ENCODE results near the gene CYP26C1. TPM values are rescaled to one million over a fixed set of nuclear protein-coding genes. Genes with fewer than 3 reads are reported as not detected.

The CYP26C1 gene
- total RNA-seq, 1 donor from 2014 or later: 0.27 TPM

DNA sequence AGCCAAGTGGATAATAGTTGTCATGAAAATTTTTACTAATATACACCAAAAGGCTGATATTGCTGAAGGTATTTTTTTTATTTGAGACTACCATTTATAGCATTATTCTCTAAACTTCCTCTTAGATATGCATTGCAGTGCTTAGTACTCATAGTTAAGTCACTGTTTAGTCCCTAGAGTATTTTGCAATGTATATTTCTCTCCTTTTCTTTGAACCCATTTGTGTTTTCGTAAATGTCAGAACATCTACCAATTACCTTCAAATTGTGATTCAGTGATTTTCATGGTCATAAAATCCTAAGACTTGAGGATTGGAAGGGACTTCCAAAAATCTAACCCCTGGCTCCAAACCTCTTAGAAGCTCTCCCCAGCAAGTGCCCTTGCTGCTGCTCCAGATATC, 21.5 kb upstream of the CYP26C1 start:
- no peaks in the 10 kb centered on the region for H3K9me3 ChIP-seq

DNA sequence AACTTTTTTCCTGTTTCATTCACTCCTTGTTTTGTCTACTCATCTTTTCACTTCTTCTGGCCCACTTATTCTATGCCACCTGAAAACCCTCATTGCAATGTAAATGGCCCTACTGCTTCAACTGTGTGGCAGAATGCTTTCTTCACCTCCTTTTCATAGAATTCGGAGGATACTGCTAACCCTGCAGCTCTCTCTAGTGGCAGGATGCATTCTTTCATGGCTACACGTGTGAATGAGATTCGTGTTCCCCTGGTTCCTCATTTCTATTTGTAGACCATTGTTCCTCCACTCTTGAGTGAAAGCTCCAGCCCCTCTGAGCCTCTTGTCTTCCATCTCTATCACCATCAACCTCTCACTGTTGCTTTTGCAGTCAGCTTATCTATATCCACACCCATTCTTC, 20.9 kb upstream of the CYP26C1 start:
- no peaks in the 10 kb centered on the region for H3K9me3 ChIP-seq
- no peak overlapping the region for H3K4me3 ChIP-seq
- ATAC-seq (no peak), DNase-seq (no peak)
- intact Hi-C loops (cut with DNase I): no loop called here
- no peaks in the 10 kb centered on the region for H3K27me3 ChIP-seq (ENCODE audit: low read depth)
- peak; percentile 14 for TF ChIP-seq CTCF (IDR thresholded peaks at IDR 0.05)
- H3K27ac ChIP-seq: no peak overlapping the region
- no peaks in the 10 kb centered on the region for H3K4me1 ChIP-seq
- H3K36me3 ChIP-seq: no peaks in the 10 kb centered on the region

More for the DNA sequence above, 21.5 kb upstream of the CYP26C1 start:
- Histone ChIP-seq H3K27ac (no peak overlapping the region), H3K4me1 (no peaks in the 10 kb centered on the region), H3K27me3 (ENCODE audit: low read depth) (no peaks in the 10 kb centered on the region), H3K4me3 (no peak overlapping the region), H3K36me3 (no peaks in the 10 kb centered on the region)
- intact Hi-C loops (cut with DNase I): no loop called here
- ATAC-seq: no peak
- no peak for TF ChIP-seq CTCF (IDR thresholded peaks at IDR 0.05)
- no peak for DNase-seq

DNA sequence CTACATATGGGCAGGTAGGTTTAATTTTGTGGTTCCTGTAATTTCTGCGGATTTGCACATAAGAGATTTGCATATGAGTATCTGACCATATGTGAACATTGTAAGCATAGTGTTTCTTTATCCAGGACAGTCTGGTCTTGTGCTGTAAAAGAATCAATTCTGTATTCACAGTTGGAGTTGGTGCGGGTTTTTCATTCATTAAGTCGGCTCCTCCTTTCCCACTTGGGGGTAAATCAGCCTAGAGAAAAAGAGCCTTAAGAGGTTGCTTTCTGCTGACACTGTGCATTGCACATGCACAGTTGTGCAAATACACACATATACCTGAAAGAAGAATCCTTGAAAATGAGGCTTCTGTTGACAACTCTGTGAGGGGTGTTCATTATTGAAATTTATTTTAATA, 6.1 kb upstream of the CYP26C1 start:
- Histone ChIP-seq H3K27me3 (ENCODE audit: low read depth) (no peaks in the 10 kb centered on the region), H3K4me3 (no peak overlapping the region), H3K4me1 (no peaks in the 10 kb centered on the region), H3K9me3 (no peaks in the 10 kb centered on the region), H3K27ac (no peak overlapping the region), H3K36me3 (peaks cover 16% of the 10 kb centered on the region)
- intact Hi-C loops (cut with DNase I): no loop called here
- no peak for TF ChIP-seq CTCF (IDR thresholded peaks at IDR 0.05)
- DNase-seq (no peak), ATAC-seq (no peak)

GRCh38 chr10:93058139-93058538, 2.5 kb upstream of the CYP26C1 start:
- no peak for TF ChIP-seq CTCF (IDR thresholded peaks at IDR 0.05)
- H3K36me3 ChIP-seq: peaks cover 19% of the 10 kb centered on the region
- H3K27me3 ChIP-seq (ENCODE audit: low read depth): peaks cover 33% of the 10 kb centered on the region
- ATAC-seq (no peak), DNase-seq (no peak)
- H3K27ac ChIP-seq: no peak overlapping the region
- H3K4me1 ChIP-seq: peaks cover 21% of the 10 kb centered on the region
- intact Hi-C loops (cut with DNase I): no loop called here
- no peak overlapping the region for H3K4me3 ChIP-seq
- no peaks in the 10 kb centered on the region for H3K9me3 ChIP-seq

GRCh38 chr10:93060887-93061593, 442 bp downstream of the CYP26C1 start:
- ATAC-seq (peak in 1 of 2 donors; percentile 5), DNase-seq (no peak)
- Histone ChIP-seq H3K27me3 (ENCODE audit: low read depth) (peaks cover 59% of the 10 kb centered on the region), H3K4me3 (no peak overlapping the region), H3K36me3 (peaks cover 19% of the 10 kb centered on the region), H3K9me3 (no peaks in the 10 kb centered on the region), H3K4me1 (peaks cover 21% of the 10 kb centered on the region), H3K27ac (no peak overlapping the region)
- no peak for TF ChIP-seq CTCF (IDR thresholded peaks at IDR 0.05)
- intact Hi-C loops (cut with DNase I): no loop called here

All from lower lobe of right lung (tissue), 2 donors.